GM19438 (cell line): ENCODE measurements around the gene S1PR2.

ENCODE experiments used
- ATAC-seq: cut with Tn5 transposase; IDR thresholded peaks from one replicate; pipeline ENCODE4 v1.9.1; 2021; ENCODE audit warnings: low read depth; ENCODE audit not compliant: unreplicated experiment

S1PR2 gene

GRCh38 chr19:10230861-10231611 lies at the start of gene S1PR2:
Gene S1PR2 (minus strand): TSS chr19:10231331. CDS start chr19:10224905, 6,426 bp downstream.
- no peak for ATAC-seq

GRCh38 chr19:10279737-10280442 lies 48.8 kb upstream of the S1PR2 start:
- no peak for ATAC-seq

GRCh38 chr19:10278935-10279334 lies 47.8 kb upstream of the S1PR2 start:
- ATAC-seq: no peak

- ATAC-seq: no peak
These were observed 46.9 kb upstream of the S1PR2 start for GRCh38 chr19:10277795-10278589.

- ATAC-seq: no peak
These were observed 43.5 kb upstream of the S1PR2 start for GRCh38 chr19:10274589-10274988.

- ATAC-seq: no peak
These were observed 40.5 kb upstream of the S1PR2 start for GRCh38 chr19:10271543-10272086.

GRCh38 chr19:10270616-10271394 lies 39.7 kb upstream of the S1PR2 start, which contains the start of gene ICAM1:
Gene ICAM1 (plus strand): TSS chr19:10271120. CDS start chr19:10271160, 40 bp downstream.
- ATAC-seq: peak; percentile 50

- ATAC-seq: peak; percentile 45
These were observed 39.1 kb upstream of the S1PR2 start for GRCh38 chr19:10270180-10270615.

GRCh38 chr19:10269333-10270179 lies 38.4 kb upstream of the S1PR2 start:
- ATAC-seq: no peak

- no peak for ATAC-seq
These were observed 36.9 kb upstream of the S1PR2 start for GRCh38 chr19:10268071-10268470.

- ATAC-seq: no peak
These were observed 35.6 kb upstream of the S1PR2 start for GRCh38 chr19:10266706-10267105.

- ATAC-seq: no peak
These were observed 31.6 kb upstream of the S1PR2 start for GRCh38 chr19:10262771-10263170.

GRCh38 chr19:10260141-10260584 lies 29.0 kb upstream of the S1PR2 start:
- ATAC-seq: no peak

- ATAC-seq: no peak
These were observed 28.2 kb upstream of the S1PR2 start for GRCh38 chr19:10259162-10259905.

- ATAC-seq: no peak
These were observed 27.1 kb upstream of the S1PR2 start for GRCh38 chr19:10258080-10258710.

GRCh38 chr19:10256970-10257615 lies 26.0 kb upstream of the S1PR2 start:
- ATAC-seq: no peak

- ATAC-seq: no peak
These were observed 25.4 kb upstream of the S1PR2 start for GRCh38 chr19:10256551-10256950.
